Progenitor cell of endocrine pancreas (in vitro differentiated cells): ENCODE measurements around the gene CKMT2. TPM values are rescaled to one million over a fixed set of nuclear protein-coding genes. Genes with fewer than 3 reads are reported as not detected.
"Not testable (repeated sequence)": the region's sequence is repeated elsewhere in the genome, so short reads cannot be mapped to it uniquely, and the experiment has no call there.

ENCODE experiments used
- DNase-seq: peaks from one replicate; pipeline ENCODE4 v3.0.0; 2021; ENCODE audit warnings: low spot score; ENCODE audit not compliant: unreplicated experiment
- H3K27ac Mint-ChIP-seq: 2 replicates; pipeline ENCODE4 v1.8.0; 2021; ENCODE audit warnings: mild to moderate bottlenecking, moderate library complexity, mixed read lengths
- H3K27me3 Mint-ChIP-seq: 2 replicates; pipeline ENCODE4 v1.8.0; 2021; ENCODE audit warnings: mixed read lengths
- H3K36me3 Mint-ChIP-seq: 2 replicates; pipeline ENCODE4 v1.8.0; 2022; ENCODE audit warnings: mixed read lengths; ENCODE audit not compliant: insufficient read depth
- H3K4me1 Mint-ChIP-seq: 2 replicates; pipeline ENCODE4 v1.8.0; 2021; ENCODE audit warnings: low read depth, mixed read lengths
- H3K4me3 Mint-ChIP-seq: 2 replicates; pipeline ENCODE4 v1.8.0; 2021; ENCODE audit warnings: low read depth, mild to moderate bottlenecking, moderate library complexity, mixed read lengths
- H3K9me3 Mint-ChIP-seq: 2 replicates; pipeline ENCODE4 v1.8.0; 2021; ENCODE audit warnings: low read depth, mixed read lengths
- CTCF ChIP-seq: fragments of 200-600 bp; sonication (generic); IDR thresholded peaks from one replicate; pipeline ENCODE4 v1.5.0; 2021; ENCODE audit warnings: antibody characterized with exemption, mild to moderate bottlenecking; ENCODE audit not compliant: unreplicated experiment
- total RNA-seq: library from RNA; stranded (reverse); gene quantifications from 2 replicates; pipeline ENCODE4 v1.2.1, GENCODE V29; 2021

CKMT2 gene
- total RNA-seq, 1 donor from 2014 or later: 1.7 TPM

- no peak for TF ChIP-seq CTCF
These were observed 54.9 kb downstream of the CKMT2 start for GRCh38 chr5:81288021-81288433.

DNA sequence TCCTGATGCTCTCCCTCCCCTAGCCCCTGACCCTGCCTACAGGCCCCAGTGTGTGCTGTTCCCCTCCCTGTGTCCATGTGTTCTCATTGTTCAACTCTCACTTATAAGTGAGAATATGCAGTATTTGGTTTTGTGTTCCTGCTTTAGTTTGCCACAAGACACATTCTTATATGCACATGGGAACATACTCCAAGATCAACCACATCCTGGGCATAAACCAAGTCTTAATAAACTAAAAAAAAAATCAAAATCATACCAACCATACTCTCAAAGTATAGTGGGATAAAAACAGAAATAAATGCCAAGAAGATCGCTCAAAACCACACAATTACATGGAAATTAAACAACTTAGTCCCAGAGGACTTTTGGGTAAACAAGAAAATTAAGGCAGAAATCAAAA lies 57.0 kb downstream of the CKMT2 start:
- Mint-ChIP-seq H3K4me1 (peaks cover 2% of the 10 kb centered on the region), H3K36me3 (peaks cover 35% of the 10 kb centered on the region), H3K27me3 (no peaks in the 10 kb centered on the region), H3K27ac (no peak overlapping the region), H3K9me3 (peaks cover 35% of the 10 kb centered on the region), H3K4me3 (no peak overlapping the region)
- DNase-seq: no peak
- TF ChIP-seq CTCF: no peak

More at GRCh38 chr5:81288021-81288433, 54.9 kb downstream of the CKMT2 start:
- Mint-ChIP-seq H3K27me3 (no peaks in the 10 kb centered on the region), H3K4me1 (peaks cover 2% of the 10 kb centered on the region), H3K27ac (no peak overlapping the region), H3K9me3 (peaks cover 29% of the 10 kb centered on the region), H3K36me3 (peaks cover 28% of the 10 kb centered on the region), H3K4me3 (no peak overlapping the region)
- no peak for DNase-seq

DNA sequence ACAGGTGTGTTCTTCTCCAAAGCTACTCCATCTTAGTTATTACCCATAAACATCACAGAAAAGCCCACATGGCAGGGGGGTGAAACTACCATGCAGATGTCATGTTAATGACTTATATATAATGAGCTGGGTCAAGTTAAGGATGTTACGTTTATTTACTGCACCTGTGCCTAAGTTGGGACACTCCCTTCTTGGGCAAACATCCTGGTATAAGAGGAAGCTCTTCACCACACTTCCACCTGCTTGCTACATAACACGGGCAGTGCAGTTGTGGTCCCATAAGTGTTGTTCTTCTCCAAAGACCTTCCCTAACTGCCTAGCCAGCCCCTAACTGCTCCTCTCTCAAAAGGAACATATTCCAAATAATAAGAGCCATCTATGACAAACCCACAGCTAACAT lies 59.0 kb downstream of the CKMT2 start:
- Mint-ChIP-seq H3K27ac (no peak overlapping the region), H3K4me3 (no peak overlapping the region), H3K4me1 (no peaks in the 10 kb centered on the region), H3K36me3 (peaks cover 33% of the 10 kb centered on the region), H3K27me3 (no peaks in the 10 kb centered on the region), H3K9me3 (peaks cover 35% of the 10 kb centered on the region)
- no peak for DNase-seq
- TF ChIP-seq CTCF: no peak

GRCh38 chr5:81294021-81294420 lies 60.9 kb downstream of the CKMT2 start:
- not testable (repeated sequence) for DNase-seq, H3K4me3 Mint-ChIP-seq, H3K27ac Mint-ChIP-seq, H3K4me1 Mint-ChIP-seq, H3K27me3 Mint-ChIP-seq
- H3K9me3 Mint-ChIP-seq: peaks cover 35% of the 10 kb centered on the region
- peaks cover 33% of the 10 kb centered on the region for H3K36me3 Mint-ChIP-seq

DNA sequence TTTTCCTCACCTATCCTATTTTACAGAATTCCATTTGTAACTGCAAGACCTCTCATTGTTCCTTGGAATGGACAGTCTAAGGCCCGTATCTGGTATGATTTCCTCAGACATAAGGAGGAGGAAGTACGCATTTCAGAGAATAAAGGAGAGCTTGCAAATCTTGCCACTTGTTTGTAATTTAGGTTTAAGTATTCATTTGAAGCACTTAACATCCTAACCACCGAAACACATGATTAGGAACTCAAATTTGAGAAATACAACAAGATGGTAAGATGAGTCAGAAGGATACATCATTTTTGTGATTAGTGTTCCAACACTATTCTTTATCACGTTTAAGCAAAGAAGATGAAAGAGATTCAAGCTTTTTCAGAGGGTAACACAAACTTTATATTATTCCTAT lies 64.4 kb downstream of the CKMT2 start:
- no peak for TF ChIP-seq CTCF
- DNase-seq: no peak
- Mint-ChIP-seq H3K4me3 (no peak overlapping the region), H3K27me3 (no peaks in the 10 kb centered on the region), H3K9me3 (peaks cover 14% of the 10 kb centered on the region), H3K36me3 (peaks cover 17% of the 10 kb centered on the region), H3K27ac (no peak overlapping the region), H3K4me1 (peaks cover 13% of the 10 kb centered on the region)

GRCh38 chr5:81300921-81301270 lies 67.8 kb downstream of the CKMT2 start:
- H3K4me1 Mint-ChIP-seq: peaks cover 15% of the 10 kb centered on the region
- H3K9me3 Mint-ChIP-seq: no peaks in the 10 kb centered on the region
- H3K27ac Mint-ChIP-seq: peak overlapping the region; percentile 96
- no peak for DNase-seq
- peaks cover 1% of the 10 kb centered on the region for H3K36me3 Mint-ChIP-seq
- no peak for TF ChIP-seq CTCF
- H3K4me3 Mint-ChIP-seq: peak overlapping the region; percentile 90
- H3K27me3 Mint-ChIP-seq: no peaks in the 10 kb centered on the region
